Measurements from ENCODE around the gene SLC9A4.

Gene SLC9A4

DNA sequence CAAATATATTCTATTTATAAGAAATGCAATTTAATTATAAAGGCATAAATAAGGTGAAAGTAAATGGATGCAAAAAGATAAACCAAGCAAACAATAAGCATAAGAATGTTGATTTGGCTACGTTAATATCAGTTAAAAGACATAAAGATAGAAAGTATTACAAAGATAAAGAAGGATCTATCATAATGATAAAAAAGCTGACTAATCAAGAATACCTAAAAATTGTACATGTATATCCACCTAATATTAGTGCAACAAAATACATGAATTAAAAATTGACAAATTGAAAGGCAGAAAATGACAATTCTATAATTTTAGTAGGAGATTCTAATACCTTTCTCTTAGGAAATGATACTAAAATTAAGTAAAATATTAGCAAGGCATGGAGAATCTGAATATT lies 21.5 kb downstream of the SLC9A4 start:
- Histone ChIP-seq H3K27me3 (no peaks in the 10 kb centered on the region), H3K4me2 (no peak overlapping the region), H3K4me3 (no peak overlapping the region), H3K36me3 (no peaks in the 10 kb centered on the region), H3K9me3 (peaks cover 14% of the 10 kb centered on the region; the same call in 1 of the 2 replicates), H3K4me1 (no peaks in the 10 kb centered on the region), H4K20me1 (no peaks in the 10 kb centered on the region), H3K27ac (no peak overlapping the region), H3K9ac (no peak overlapping the region)
- no peak for TF ChIP-seq Cebpa-rat (IDR thresholded peaks at IDR 0.05)

DNA sequence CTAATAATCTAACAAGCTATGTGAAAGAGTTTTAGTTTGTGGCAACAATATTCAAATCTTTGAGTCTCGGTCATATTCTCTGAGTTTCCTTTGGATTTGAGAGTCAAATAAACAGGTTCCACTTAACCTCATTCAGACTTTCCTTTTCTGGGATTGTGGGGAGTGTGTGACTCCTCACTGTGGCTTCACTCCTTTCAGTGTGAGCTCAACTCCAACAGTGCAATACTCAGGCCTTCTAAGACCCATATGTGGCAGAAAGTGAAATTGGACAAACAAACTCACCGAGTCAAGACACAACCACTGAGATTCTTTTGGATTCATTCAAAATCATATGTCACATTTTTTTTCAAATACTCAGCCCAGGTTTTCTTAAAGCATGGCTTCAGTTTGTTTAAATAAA lies 25.4 kb downstream of the SLC9A4 start:
- Histone ChIP-seq H3K27me3 (no peaks in the 10 kb centered on the region), H3K9me3 (peaks cover 2% of the 10 kb centered on the region; the same call in 1 of the 2 replicates), H4K20me1 (no peaks in the 10 kb centered on the region), H3K4me3 (no peak overlapping the region), H3K36me3 (no peaks in the 10 kb centered on the region), H3K4me2 (no peak overlapping the region), H3K9ac (no peak overlapping the region), H3K4me1 (no peaks in the 10 kb centered on the region), H3K27ac (no peak overlapping the region)
- TF ChIP-seq Cebpa-rat (IDR thresholded peaks at IDR 0.05), result no peak

DNA sequence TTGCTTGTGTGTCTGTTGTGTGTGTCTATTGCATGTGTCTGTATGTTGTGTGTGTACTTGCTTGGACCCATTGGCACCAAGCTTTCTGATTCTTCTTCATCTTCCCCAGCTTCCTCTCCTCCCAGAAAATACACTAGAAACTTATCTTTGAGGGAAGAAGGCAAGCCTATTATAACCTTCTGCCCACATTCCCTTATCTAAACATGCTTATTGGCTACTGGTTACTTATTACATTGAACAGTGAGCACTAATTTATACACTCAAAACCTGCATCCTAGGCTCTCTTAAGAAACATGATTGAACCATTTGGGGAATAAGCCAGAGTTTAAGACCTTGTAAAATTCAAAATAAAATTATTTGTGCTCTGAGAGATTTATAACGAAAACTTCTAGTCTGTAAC lies 26.5 kb downstream of the SLC9A4 start:
- no peaks in the 10 kb centered on the region for H3K4me1 ChIP-seq
- no peaks in the 10 kb centered on the region for H3K27me3 ChIP-seq
- H3K9ac ChIP-seq, result no peak overlapping the region
- no peak for TF ChIP-seq Cebpa-rat (IDR thresholded peaks at IDR 0.05)
- H3K27ac ChIP-seq, result no peak overlapping the region
- no peaks in the 10 kb centered on the region for H4K20me1 ChIP-seq
- no peaks in the 10 kb centered on the region for H3K36me3 ChIP-seq
- H3K4me2 ChIP-seq, result no peak overlapping the region
- no peaks in the 10 kb centered on the region for H3K9me3 ChIP-seq
- H3K4me3 ChIP-seq, result no peak overlapping the region

- Histone ChIP-seq H3K36me3 (no peaks in the 10 kb centered on the region), H3K27ac (no peak overlapping the region), H3K4me1 (no peaks in the 10 kb centered on the region), H4K20me1 (no peaks in the 10 kb centered on the region), H3K4me2 (no peak overlapping the region), H3K9ac (no peak overlapping the region), H3K4me3 (no peak overlapping the region), H3K27me3 (no peaks in the 10 kb centered on the region), H3K9me3 (no peaks in the 10 kb centered on the region)
- TF ChIP-seq Cebpa-rat (IDR thresholded peaks at IDR 0.05), result no peak
Observed at GRCh38 chr2:102502576-102502975, 29.6 kb downstream of the SLC9A4 start.

DNA sequence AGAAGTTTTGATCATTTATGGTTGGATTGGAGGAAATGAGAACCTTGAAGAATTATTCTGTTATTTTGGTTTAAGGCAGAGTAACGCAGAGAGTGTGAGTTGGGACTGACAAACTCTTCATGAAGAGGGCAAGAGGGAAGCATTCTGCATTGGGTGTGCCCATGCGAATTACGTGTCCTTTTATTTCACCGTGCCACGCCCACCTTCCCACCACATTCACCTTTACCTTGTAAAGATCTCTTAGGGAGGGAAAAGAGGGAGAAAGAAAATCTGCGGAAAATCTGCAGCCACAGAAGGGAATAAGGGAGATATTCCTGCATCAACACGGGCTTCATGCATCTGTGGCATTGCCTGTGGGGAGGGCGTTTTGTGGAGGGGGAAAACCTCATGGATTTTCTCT lies 31.8 kb downstream of the SLC9A4 start:
- H3K4me1 ChIP-seq, result peaks cover 6% of the 10 kb centered on the region; the same call in 1 of the 2 replicates
- no peak for TF ChIP-seq Cebpa-rat (IDR thresholded peaks at IDR 0.05)
- no peaks in the 10 kb centered on the region for H4K20me1 ChIP-seq
- H3K4me3 ChIP-seq, result no peak overlapping the region
- no peak overlapping the region for H3K4me2 ChIP-seq
- no peaks in the 10 kb centered on the region for H3K27me3 ChIP-seq
- no peaks in the 10 kb centered on the region for H3K36me3 ChIP-seq
- H3K9ac ChIP-seq, result no peak overlapping the region
- H3K27ac ChIP-seq, result no peak overlapping the region
- H3K9me3 ChIP-seq, result peaks cover 3% of the 10 kb centered on the region; the same call in 1 of the 2 replicates

- H3K4me1 ChIP-seq, result peaks cover 6% of the 10 kb centered on the region; the same call in 1 of the 2 replicates
- H3K4me3 ChIP-seq, result no peak overlapping the region
- H3K9ac ChIP-seq, result no peak overlapping the region
- H3K27me3 ChIP-seq, result no peaks in the 10 kb centered on the region
- no peaks in the 10 kb centered on the region for H4K20me1 ChIP-seq
- no peaks in the 10 kb centered on the region for H3K36me3 ChIP-seq
- TF ChIP-seq Cebpa-rat (IDR thresholded peaks at IDR 0.05), result no peak
- H3K4me2 ChIP-seq, result no peak overlapping the region
- H3K9me3 ChIP-seq, result peaks cover 3% of the 10 kb centered on the region; the same call in 1 of the 2 replicates
- H3K27ac ChIP-seq, result no peak overlapping the region
Observed at GRCh38 chr2:102505290-102505689, 32.3 kb downstream of the SLC9A4 start.

DNA sequence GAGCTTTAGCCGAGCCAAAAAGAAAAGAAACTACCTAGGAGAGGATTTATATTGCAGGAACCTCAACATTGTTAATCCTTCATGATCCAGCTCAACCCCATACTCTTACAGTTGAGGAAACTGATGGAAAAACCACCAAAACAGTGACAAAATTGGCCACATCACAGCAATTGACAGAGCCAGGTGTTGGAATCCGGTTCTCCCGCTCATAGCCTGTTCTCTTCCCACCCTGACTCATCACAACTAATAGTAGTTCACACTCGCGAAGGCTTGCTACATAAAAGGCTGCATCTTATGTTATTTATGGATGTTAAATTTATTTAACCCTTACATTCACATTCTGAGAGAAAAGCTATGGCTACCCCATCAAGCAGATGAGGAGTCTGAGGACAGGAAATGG lies 33.7 kb downstream of the SLC9A4 start:
- peaks cover 6% of the 10 kb centered on the region; the same call in 1 of the 2 replicates for H3K4me1 ChIP-seq
- no peak overlapping the region for H3K4me2 ChIP-seq
- TF ChIP-seq Cebpa-rat (IDR thresholded peaks at IDR 0.05), result no peak
- H3K27me3 ChIP-seq, result no peaks in the 10 kb centered on the region
- no peak overlapping the region for H3K27ac ChIP-seq
- no peak overlapping the region for H3K9ac ChIP-seq
- H3K4me3 ChIP-seq, result no peak overlapping the region
- peaks cover 3% of the 10 kb centered on the region; the same call in 1 of the 2 replicates for H3K9me3 ChIP-seq
- no peaks in the 10 kb centered on the region for H4K20me1 ChIP-seq
- no peaks in the 10 kb centered on the region for H3K36me3 ChIP-seq

GRCh38 chr2:102508863-102509262 lies 35.8 kb downstream of the SLC9A4 start:
- H3K4me2 ChIP-seq, result no peak overlapping the region
- no peaks in the 10 kb centered on the region for H3K27me3 ChIP-seq

DNA sequence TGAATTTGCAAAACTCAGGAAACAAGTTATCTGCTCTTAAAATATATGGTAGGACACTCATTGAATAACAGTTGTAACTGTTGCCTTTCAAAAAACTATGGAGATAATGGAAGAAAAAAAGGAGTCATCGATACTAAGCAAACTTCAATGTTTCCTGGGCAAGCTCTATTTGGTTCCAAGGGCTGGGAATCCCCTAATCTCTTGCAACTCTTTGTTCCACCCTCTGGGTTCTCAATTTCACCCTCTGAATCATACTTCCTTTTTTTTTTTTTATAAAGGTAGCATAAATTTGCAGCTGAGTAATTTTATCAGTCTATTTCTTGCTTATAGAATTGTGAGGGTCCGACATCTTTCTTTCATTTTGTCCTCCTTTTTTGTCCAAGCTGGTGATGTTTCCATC lies 36.7 kb downstream of the SLC9A4 start:
- Histone ChIP-seq H3K4me1 (peaks cover 6% of the 10 kb centered on the region; the same call in 1 of the 2 replicates), H3K36me3 (no peaks in the 10 kb centered on the region), H3K27ac (no peak overlapping the region), H3K27me3 (no peaks in the 10 kb centered on the region), H4K20me1 (no peaks in the 10 kb centered on the region), H3K4me2 (no peak overlapping the region), H3K9me3 (peaks cover 3% of the 10 kb centered on the region; the same call in 1 of the 2 replicates), H3K4me3 (no peak overlapping the region), H3K9ac (no peak overlapping the region)
- no peak for TF ChIP-seq Cebpa-rat (IDR thresholded peaks at IDR 0.05)

More at GRCh38 chr2:102508863-102509262, 35.8 kb downstream of the SLC9A4 start:
- Histone ChIP-seq H3K27ac (no peak overlapping the region), H3K36me3 (no peaks in the 10 kb centered on the region), H4K20me1 (no peaks in the 10 kb centered on the region), H3K9ac (no peak overlapping the region), H3K4me3 (no peak overlapping the region), H3K4me1 (peaks cover 6% of the 10 kb centered on the region; the same call in 1 of the 2 replicates), H3K9me3 (peaks cover 3% of the 10 kb centered on the region; the same call in 1 of the 2 replicates)
- no peak for TF ChIP-seq Cebpa-rat (IDR thresholded peaks at IDR 0.05)

GRCh38 chr2:102510791-102511575 lies 38.0 kb downstream of the SLC9A4 start:
- no peak overlapping the region for H3K27ac ChIP-seq
- H3K36me3 ChIP-seq, result no peaks in the 10 kb centered on the region
- H3K4me1 ChIP-seq, result peaks cover 6% of the 10 kb centered on the region; the same call in 1 of the 2 replicates
- H3K9me3 ChIP-seq, result peaks cover 3% of the 10 kb centered on the region; the same call in 1 of the 2 replicates
- no peaks in the 10 kb centered on the region for H4K20me1 ChIP-seq
- H3K4me2 ChIP-seq, result no peak overlapping the region
- no peak overlapping the region for H3K9ac ChIP-seq
- no peak overlapping the region for H3K4me3 ChIP-seq
- no peaks in the 10 kb centered on the region for H3K27me3 ChIP-seq
- TF ChIP-seq Cebpa-rat (IDR thresholded peaks at IDR 0.05), result no peak

Measured in BLaER1 (cell line).